WTC11 (cell line): ENCODE data around the gene DDX10. TPM values are rescaled to one million over a fixed set of nuclear protein-coding genes. Genes with fewer than 3 reads are reported as not detected.

Experiments used
- ATAC-seq: fragments of 200-7000 bp; cut with Tn5 transposase; 2 replicates; pipeline ENCODE4 v1.10.0; 2021; ENCODE audit warnings: mild to moderate bottlenecking, moderate library complexity
- CTCF ChIA-PET: fragments of 300-600 bp; sonication (Branson Sonifier 250); formaldehyde crosslinking; loops from one replicate; lab custom pipeline; 2021; ENCODE audit warnings: antibody characterized with exemption; lab: Charles Lee
- POLR2A ChIA-PET: fragments of 350-600 bp; sonication (Branson Sonifier 250); formaldehyde crosslinking; loops from one replicate; lab custom pipeline; 2021; ENCODE audit warnings: antibody characterized with exemption; lab: Charles Lee
- DNase-seq: peaks from one replicate; pipeline ENCODE4 v3.0.0; 2021; ENCODE audit warnings: low spot score
- H3K27ac Mint-ChIP-seq: 2 replicates; pipeline ENCODE4 v1.8.0; 2021; ENCODE audit warnings: mixed read lengths
- H3K27me3 Mint-ChIP-seq: 2 replicates; pipeline ENCODE4 v1.8.0; 2021; ENCODE audit warnings: low read depth, mild to moderate bottlenecking, moderate library complexity, mixed read lengths
- H3K36me3 Mint-ChIP-seq: 2 replicates; pipeline ENCODE4 v1.8.0; 2021; ENCODE audit warnings: mixed read lengths
- H3K4me1 Mint-ChIP-seq: 2 replicates; pipeline ENCODE4 v1.8.0; 2022; ENCODE audit warnings: mixed read lengths
- H3K4me3 Mint-ChIP-seq: 2 replicates; pipeline ENCODE4 v1.8.0; 2021; ENCODE audit warnings: mild to moderate bottlenecking, moderate library complexity, mixed read lengths
- H3K9me3 Mint-ChIP-seq: 2 replicates; pipeline ENCODE4 v1.8.0; 2021; ENCODE audit warnings: mixed read lengths
- ATF1 ChIP-seq: sonication (generic); formaldehyde crosslinking; IDR thresholded peaks from 2 replicates; pipeline ENCODE4 v1.8.1; 2023; ENCODE audit warnings: mild to moderate bottlenecking, moderate library complexity, missing genetic modification reagents
- CREB1 ChIP-seq: sonication (generic); formaldehyde crosslinking; IDR thresholded peaks from 2 replicates; pipeline ENCODE4 v1.8.0; 2023; ENCODE audit warnings: mild to moderate bottlenecking, missing genetic modification reagents
- EMX1 ChIP-seq: fragments of 250-450 bp; sonication (Bioruptor Pico); IDR thresholded peaks from 2 replicates; pipeline ENCODE4 v1.8.0; 2021; ENCODE audit warnings: mild to moderate bottlenecking
- GRHL2 ChIP-seq: fragments of 250-450 bp; sonication (Bioruptor Pico); IDR thresholded peaks from 2 replicates; pipeline ENCODE4 v1.8.0; 2022; ENCODE audit warnings: mild to moderate bottlenecking, moderate library complexity; ENCODE audit not compliant: insufficient replicate concordance, severe bottlenecking
- HMGA2 ChIP-seq: fragments of 250-450 bp; sonication (Bioruptor Pico); IDR thresholded peaks from 2 replicates; pipeline ENCODE4 v1.4.0; 2021; ENCODE audit warnings: mild to moderate bottlenecking, moderate library complexity
- IRF2 ChIP-seq: sonication (generic); formaldehyde crosslinking; IDR thresholded peaks from 2 replicates; pipeline ENCODE4 v1.8.0; 2022; ENCODE audit warnings: low read depth, missing genetic modification reagents, borderline replicate concordance
- NFATC4 ChIP-seq: fragments of 250-450 bp; sonication (Bioruptor Pico); IDR thresholded peaks from 2 replicates; pipeline ENCODE4 v1.9.0; 2021; ENCODE audit warnings: mild to moderate bottlenecking
- NFE2L1 ChIP-seq: sonication (generic); formaldehyde crosslinking; IDR thresholded peaks from 2 replicates; pipeline ENCODE4 v1.8.1; 2023; ENCODE audit warnings: missing genetic modification reagents
- NFYB ChIP-seq: sonication (generic); formaldehyde crosslinking; conservative IDR thresholded peaks from 2 replicates; pipeline ENCODE4 v1.8.0; 2022; ENCODE audit warnings: low read depth, missing genetic modification reagents
- NR2C2 ChIP-seq: sonication (generic); formaldehyde crosslinking; IDR thresholded peaks from 2 replicates; pipeline ENCODE4 v1.8.0; 2022; ENCODE audit warnings: mild to moderate bottlenecking, missing genetic modification reagents
- OVOL2 ChIP-seq: fragments of 250-450 bp; sonication (Bioruptor Pico); IDR thresholded peaks from 2 replicates; pipeline ENCODE4 v1.9.0; 2021; ENCODE audit warnings: mild to moderate bottlenecking, borderline replicate concordance
- RELA ChIP-seq: sonication (generic); formaldehyde crosslinking; IDR thresholded peaks from 2 replicates; pipeline ENCODE4 v1.8.1; 2022; ENCODE audit warnings: missing genetic modification reagents, mild to moderate bottlenecking, borderline replicate concordance
- RORB ChIP-seq: fragments of 250-450 bp; sonication (Bioruptor Pico); IDR thresholded peaks from 2 replicates; pipeline ENCODE4 v1.9.0; 2021; ENCODE audit warnings: mild to moderate bottlenecking
- SOX15 ChIP-seq: fragments of 250-450 bp; sonication (Bioruptor Pico); IDR thresholded peaks from 2 replicates; pipeline ENCODE4 v1.9.0; 2021; ENCODE audit warnings: mild to moderate bottlenecking
- ZNF416 ChIP-seq: fragments of 250-450 bp; sonication (Bioruptor Pico); IDR thresholded peaks from 2 replicates; pipeline ENCODE4 v1.9.0; 2021; ENCODE audit warnings: mild to moderate bottlenecking, inconsistent platforms
- ZNF423 ChIP-seq: fragments of 250-450 bp; sonication (Bioruptor Pico); IDR thresholded peaks from 2 replicates; pipeline ENCODE4 v2.1.2; 2022; ENCODE audit warnings: mild to moderate bottlenecking, moderate library complexity
- total RNA-seq: library from RNA; stranded (reverse); gene quantifications from 3 replicates; pipeline ENCODE4 v1.2.3, GENCODE V29; 2021
- TF ChIP-seq, protein P1 (sequence below): fragments of 250-450 bp; sonication (Bioruptor Pico); IDR thresholded peaks from 2 replicates; pipeline ENCODE4 v2.1.2; 2022; ENCODE audit warnings: mild to moderate bottlenecking, moderate library complexity
- TF ChIP-seq, protein P2 (sequence below): fragments of 250-450 bp; sonication (Bioruptor Pico); IDR thresholded peaks from 2 replicates; pipeline ENCODE4 v1.9.0; 2021; ENCODE audit warnings: moderate library complexity, mild to moderate bottlenecking, inconsistent platforms, borderline replicate concordance
- TF ChIP-seq, protein P3 (sequence below): sonication (generic); formaldehyde crosslinking; IDR thresholded peaks from 2 replicates; pipeline ENCODE4 v1.8.0; 2022; ENCODE audit warnings: missing genetic modification reagents
- TF ChIP-seq, protein P4 (sequence below): sonication (generic); formaldehyde crosslinking; conservative IDR thresholded peaks from 2 replicates; pipeline ENCODE4 v1.8.1; 2022; ENCODE audit warnings: mild to moderate bottlenecking, missing genetic modification reagents
- TF ChIP-seq, protein P5 (sequence below): sonication (generic); formaldehyde crosslinking; IDR thresholded peaks from 2 replicates; pipeline ENCODE4 v1.8.1; 2023; ENCODE audit warnings: mild to moderate bottlenecking, moderate library complexity, missing genetic modification reagents
- TF ChIP-seq, protein P6 (sequence below): fragments of 250-450 bp; sonication (Bioruptor Pico); IDR thresholded peaks from 2 replicates; pipeline ENCODE4 v1.9.0; 2021; ENCODE audit warnings: mild to moderate bottlenecking

DDX10 gene
- total RNA-seq, 1 experiment from 2014 or later = 56.8 TPM

DNA sequence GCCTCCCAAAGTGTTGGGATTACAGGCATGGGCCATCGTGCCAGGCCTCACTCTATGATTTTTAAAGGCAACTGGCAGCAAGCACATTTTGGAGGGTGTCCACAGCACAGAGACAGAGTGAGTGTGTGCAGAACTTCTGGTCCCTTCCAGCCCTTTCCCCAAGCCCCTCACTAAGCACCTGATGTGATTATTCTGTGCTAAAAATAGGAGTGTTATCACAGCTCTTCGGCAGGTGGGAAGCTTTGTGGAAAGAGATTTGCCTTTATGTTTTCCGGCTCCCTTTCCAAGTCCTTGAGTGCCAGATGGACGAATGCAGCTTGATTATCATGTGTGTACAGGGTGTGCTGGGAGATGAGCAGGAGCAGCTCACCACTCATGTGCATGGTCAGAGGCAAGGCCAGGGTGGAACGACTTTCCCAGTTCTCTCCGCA, 310.8 kb downstream of the DDX10 start:
- DNase-seq (no peak), ATAC-seq (no peak)
- H3K36me3 Mint-ChIP-seq = no peaks in the 10 kb centered on the region
- H3K9me3 Mint-ChIP-seq = peaks cover 2% of the 10 kb centered on the region
- H3K27me3 Mint-ChIP-seq = no peaks in the 10 kb centered on the region; the same call in 1 of the 2 replicates
- peaks cover 2% of the 10 kb centered on the region; the same call in 1 of the 2 replicates for H3K4me1 Mint-ChIP-seq
- H3K4me3 Mint-ChIP-seq = no peak overlapping the region
- TF ChIP-seq NFYB (CRISPR knock-in tag) = no peak
- no peak for TF ChIP-seq EMX1 (CRISPR knock-in tag)
- TF ChIP-seq SOX15 (CRISPR knock-in tag) = no peak
- TF ChIP-seq ZNF416 (CRISPR knock-in tag) = no peak
- TF ChIP-seq, protein P1, sequence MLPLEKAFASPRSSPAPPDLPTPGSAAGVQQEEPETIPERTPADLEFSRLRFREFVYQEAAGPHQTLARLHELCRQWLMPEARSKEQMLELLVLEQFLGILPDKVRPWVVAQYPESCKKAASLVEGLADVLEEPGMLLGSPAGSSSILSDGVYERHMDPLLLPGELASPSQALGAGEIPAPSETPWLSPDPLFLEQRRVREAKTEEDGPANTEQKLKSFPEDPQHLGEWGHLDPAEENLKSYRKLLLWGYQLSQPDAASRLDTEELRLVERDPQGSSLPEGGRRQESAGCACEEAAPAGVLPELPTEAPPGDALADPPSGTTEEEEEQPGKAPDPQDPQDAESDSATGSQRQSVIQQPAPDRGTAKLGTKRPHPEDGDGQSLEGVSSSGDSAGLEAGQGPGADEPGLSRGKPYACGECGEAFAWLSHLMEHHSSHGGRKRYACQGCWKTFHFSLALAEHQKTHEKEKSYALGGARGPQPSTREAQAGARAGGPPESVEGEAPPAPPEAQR (CRISPR knock-in tag) = no peak
- no peak for TF ChIP-seq NFE2L1 (CRISPR knock-in tag)
- no peak for TF ChIP-seq GRHL2 (CRISPR knock-in tag)
- TF ChIP-seq CREB1 (CRISPR knock-in tag) = no peak
- TF ChIP-seq RELA (CRISPR knock-in tag) = no peak
- TF ChIP-seq, protein P2, sequence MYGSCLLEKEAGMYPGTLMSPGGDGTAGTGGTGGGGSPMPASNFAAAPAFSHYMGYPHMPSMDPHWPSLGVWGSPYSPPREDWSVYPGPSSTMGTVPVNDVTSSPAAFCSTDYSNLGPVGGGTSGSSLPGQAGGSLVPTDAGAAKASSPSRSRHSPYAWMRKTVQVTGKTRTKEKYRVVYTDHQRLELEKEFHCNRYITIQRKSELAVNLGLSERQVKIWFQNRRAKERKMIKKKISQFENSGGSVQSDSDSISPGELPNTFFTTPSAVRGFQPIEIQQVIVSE (CRISPR knock-in tag) = no peak
- no peak for TF ChIP-seq IRF2
- no peak for TF ChIP-seq NR2C2
- TF ChIP-seq ATF1 = no peak
- POLR2A ChIA-PET = no interaction called here
- 0 out of 2 replicates have a peak overlapping the region, but pooled peaks have one; percentile 12 for H3K27ac Mint-ChIP-seq
- CTCF ChIA-PET = no interaction called here

DNA sequence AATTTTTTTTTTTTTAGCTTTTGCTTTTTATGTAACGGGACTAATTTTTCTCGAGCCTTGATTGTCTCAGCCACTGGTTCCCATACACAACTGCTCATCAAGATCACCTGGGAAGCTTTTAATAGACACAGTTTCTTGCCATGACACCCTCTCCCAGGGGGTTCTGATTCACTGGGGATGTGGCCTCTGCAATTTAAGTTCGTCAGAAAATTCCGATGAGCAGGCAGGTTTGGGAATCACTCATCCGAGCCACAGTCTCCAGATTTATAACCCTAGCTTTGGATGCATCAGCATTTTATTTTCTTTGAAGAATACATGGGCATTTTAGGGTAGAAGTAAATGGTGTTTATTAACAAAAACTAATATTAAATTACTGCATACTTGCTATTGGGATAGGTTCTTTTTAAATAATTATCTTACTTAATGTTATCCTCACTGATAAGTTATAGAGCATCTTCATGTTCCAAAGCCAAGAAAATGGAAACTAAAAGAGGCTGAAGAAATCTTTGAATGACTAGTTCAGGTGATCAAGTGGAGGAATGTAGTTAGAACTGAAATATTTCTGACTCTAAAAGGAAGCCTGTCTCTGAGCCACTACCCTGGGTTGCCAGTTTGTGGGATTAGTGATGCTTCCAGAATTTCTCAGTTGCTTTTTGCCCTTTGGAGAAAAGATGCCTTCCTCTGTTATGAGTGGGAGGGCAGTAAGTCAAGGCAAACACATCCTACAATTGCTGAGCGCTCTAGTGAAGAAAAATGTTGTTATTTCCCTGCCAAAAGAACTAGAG, 319.0 kb downstream of the DDX10 start:
- CTCF ChIA-PET = no interaction called here
- no peak for TF ChIP-seq GRHL2 (CRISPR knock-in tag)
- no peak for TF ChIP-seq HMGA2 (CRISPR knock-in tag)
- Mint-ChIP-seq H3K36me3 (no peaks in the 10 kb centered on the region; the same call in 1 of the 2 replicates), H3K4me1 (peaks cover 24% of the 10 kb centered on the region), H3K4me3 (no peak overlapping the region), H3K9me3 (peaks cover 9% of the 10 kb centered on the region), H3K27me3 (no peaks in the 10 kb centered on the region), H3K27ac (no peak overlapping the region)
- no peak for ATAC-seq
- DNase-seq = no peak
- POLR2A ChIA-PET = no interaction called here

DNA sequence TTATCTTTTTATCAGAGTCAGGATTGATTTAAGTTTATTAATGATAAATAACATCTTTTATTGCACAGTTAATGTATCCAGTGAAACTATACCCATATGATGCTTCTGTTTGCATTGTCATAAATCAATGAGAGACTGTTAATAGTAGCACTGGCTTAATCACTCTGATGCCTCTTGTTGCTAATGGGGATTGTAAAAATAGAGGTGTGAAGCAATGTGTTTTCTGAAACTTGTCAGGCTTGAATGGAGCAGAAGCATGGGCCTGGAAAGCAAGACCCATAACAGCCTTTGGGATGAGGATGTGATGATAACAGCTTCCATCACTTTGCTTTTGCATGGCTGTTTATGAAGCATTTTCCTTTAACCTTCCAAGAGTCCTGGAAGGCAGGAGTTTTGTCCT, 319.7 kb downstream of the DDX10 start:
- DNase-seq (no peak), ATAC-seq (no peak)
- Mint-ChIP-seq H3K9me3 (peaks cover 15% of the 10 kb centered on the region), H3K4me3 (no peak overlapping the region), H3K36me3 (peaks cover 2% of the 10 kb centered on the region), H3K27me3 (no peaks in the 10 kb centered on the region), H3K4me1 (peaks cover 22% of the 10 kb centered on the region), H3K27ac (no peak overlapping the region)
- POLR2A ChIA-PET = no interaction called here
- CTCF ChIA-PET = no interaction called here
- TF ChIP-seq, protein P3, sequence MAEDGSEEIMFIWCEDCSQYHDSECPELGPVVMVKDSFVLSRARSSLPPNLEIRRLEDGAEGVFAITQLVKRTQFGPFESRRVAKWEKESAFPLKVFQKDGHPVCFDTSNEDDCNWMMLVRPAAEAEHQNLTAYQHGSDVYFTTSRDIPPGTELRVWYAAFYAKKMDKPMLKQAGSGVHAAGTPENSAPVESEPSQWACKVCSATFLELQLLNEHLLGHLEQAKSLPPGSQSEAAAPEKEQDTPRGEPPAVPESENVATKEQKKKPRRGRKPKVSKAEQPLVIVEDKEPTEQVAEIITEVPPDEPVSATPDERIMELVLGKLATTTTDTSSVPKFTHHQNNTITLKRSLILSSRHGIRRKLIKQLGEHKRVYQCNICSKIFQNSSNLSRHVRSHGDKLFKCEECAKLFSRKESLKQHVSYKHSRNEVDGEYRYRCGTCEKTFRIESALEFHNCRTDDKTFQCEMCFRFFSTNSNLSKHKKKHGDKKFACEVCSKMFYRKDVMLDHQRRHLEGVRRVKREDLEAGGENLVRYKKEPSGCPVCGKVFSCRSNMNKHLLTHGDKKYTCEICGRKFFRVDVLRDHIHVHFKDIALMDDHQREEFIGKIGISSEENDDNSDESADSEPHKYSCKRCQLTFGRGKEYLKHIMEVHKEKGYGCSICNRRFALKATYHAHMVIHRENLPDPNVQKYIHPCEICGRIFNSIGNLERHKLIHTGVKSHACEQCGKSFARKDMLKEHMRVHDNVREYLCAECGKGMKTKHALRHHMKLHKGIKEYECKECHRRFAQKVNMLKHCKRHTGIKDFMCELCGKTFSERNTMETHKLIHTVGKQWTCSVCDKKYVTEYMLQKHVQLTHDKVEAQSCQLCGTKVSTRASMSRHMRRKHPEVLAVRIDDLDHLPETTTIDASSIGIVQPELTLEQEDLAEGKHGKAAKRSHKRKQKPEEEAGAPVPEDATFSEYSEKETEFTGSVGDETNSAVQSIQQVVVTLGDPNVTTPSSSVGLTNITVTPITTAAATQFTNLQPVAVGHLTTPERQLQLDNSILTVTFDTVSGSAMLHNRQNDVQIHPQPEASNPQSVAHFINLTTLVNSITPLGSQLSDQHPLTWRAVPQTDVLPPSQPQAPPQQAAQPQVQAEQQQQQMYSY (CRISPR knock-in tag) = no peak
- TF ChIP-seq, protein P4, sequence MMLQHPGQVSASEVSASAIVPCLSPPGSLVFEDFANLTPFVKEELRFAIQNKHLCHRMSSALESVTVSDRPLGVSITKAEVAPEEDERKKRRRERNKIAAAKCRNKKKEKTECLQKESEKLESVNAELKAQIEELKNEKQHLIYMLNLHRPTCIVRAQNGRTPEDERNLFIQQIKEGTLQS (CRISPR knock-in tag) = no peak
- TF ChIP-seq NFYB (CRISPR knock-in tag) (no peak), OVOL2 (CRISPR knock-in tag) (no peak), ZNF423 (CRISPR knock-in tag) (no peak), GRHL2 (CRISPR knock-in tag) (no peak), NFATC4 (CRISPR knock-in tag) (no peak), RORB (CRISPR knock-in tag) (no peak)
- TF ChIP-seq, protein P5, sequence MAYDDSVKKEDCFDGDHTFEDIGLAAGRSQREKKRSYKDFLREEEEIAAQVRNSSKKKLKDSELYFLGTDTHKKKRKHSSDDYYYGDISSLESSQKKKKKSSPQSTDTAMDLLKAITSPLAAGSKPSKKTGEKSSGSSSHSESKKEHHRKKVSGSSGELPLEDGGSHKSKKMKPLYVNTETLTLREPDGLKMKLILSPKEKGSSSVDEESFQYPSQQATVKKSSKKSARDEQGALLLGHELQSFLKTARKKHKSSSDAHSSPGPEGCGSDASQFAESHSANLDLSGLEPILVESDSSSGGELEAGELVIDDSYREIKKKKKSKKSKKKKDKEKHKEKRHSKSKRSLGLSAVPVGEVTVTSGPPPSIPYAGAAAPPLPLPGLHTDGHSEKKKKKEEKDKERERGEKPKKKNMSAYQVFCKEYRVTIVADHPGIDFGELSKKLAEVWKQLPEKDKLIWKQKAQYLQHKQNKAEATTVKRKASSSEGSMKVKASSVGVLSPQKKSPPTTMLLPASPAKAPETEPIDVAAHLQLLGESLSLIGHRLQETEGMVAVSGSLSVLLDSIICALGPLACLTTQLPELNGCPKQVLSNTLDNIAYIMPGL (CRISPR knock-in tag) = no peak
- TF ChIP-seq, protein P6, sequence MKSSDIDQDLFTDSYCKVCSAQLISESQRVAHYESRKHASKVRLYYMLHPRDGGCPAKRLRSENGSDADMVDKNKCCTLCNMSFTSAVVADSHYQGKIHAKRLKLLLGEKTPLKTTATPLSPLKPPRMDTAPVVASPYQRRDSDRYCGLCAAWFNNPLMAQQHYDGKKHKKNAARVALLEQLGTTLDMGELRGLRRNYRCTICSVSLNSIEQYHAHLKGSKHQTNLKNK (CRISPR knock-in tag) = no peak
- TF ChIP-seq, protein P1 (CRISPR knock-in tag) = no peak
